ENCODE measurements around the gene CRISPLD2. TPM values are rescaled to one million over a fixed set of nuclear protein-coding genes. Genes with fewer than 3 reads are reported as not detected.

CRISPLD2 gene
- total RNA-seq, 1 donor from 2014 or later, result not detected

- no peaks in the 10 kb centered on the region for H3K36me3 Mint-ChIP-seq (ENCODE audit: low read depth)
- ATAC-seq (ENCODE audit: low read depth), result no peak
- no peaks in the 10 kb centered on the region for H3K4me1 Mint-ChIP-seq
- ChIA-PET POLR2A (no interaction called here), CTCF (no interaction called here)
- no peak for DNase-seq
- H3K9me3 Mint-ChIP-seq, result no peaks in the 10 kb centered on the region
- H3K4me3 Mint-ChIP-seq, result no peak overlapping the region
- TF ChIP-seq, protein P1, sequence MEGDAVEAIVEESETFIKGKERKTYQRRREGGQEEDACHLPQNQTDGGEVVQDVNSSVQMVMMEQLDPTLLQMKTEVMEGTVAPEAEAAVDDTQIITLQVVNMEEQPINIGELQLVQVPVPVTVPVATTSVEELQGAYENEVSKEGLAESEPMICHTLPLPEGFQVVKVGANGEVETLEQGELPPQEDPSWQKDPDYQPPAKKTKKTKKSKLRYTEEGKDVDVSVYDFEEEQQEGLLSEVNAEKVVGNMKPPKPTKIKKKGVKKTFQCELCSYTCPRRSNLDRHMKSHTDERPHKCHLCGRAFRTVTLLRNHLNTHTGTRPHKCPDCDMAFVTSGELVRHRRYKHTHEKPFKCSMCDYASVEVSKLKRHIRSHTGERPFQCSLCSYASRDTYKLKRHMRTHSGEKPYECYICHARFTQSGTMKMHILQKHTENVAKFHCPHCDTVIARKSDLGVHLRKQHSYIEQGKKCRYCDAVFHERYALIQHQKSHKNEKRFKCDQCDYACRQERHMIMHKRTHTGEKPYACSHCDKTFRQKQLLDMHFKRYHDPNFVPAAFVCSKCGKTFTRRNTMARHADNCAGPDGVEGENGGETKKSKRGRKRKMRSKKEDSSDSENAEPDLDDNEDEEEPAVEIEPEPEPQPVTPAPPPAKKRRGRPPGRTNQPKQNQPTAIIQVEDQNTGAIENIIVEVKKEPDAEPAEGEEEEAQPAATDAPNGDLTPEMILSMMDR (IDR thresholded peaks at IDR 0.05), result no peak
- H3K27me3 Mint-ChIP-seq, result peaks cover 16% of the 10 kb centered on the region
- H3K27ac Mint-ChIP-seq, result no peak overlapping the region
- intact Hi-C loops (cut with micrococcal nuclease), result no loop called here
These were observed 91.9 kb downstream of the CRISPLD2 start for GRCh38 chr16:84911486-84912216.

GRCh38 chr16:84913315-84913714, 93.5 kb downstream of the CRISPLD2 start:
- TF ChIP-seq, protein P1 (IDR thresholded peaks at IDR 0.05), result no peak
- no peak for ATAC-seq (ENCODE audit: low read depth)
- no peak for DNase-seq
- Mint-ChIP-seq H3K27ac (no peak overlapping the region), H3K4me3 (no peak overlapping the region), H3K27me3 (peaks cover 20% of the 10 kb centered on the region), H3K36me3 (ENCODE audit: low read depth) (no peaks in the 10 kb centered on the region), H3K4me1 (no peaks in the 10 kb centered on the region), H3K9me3 (no peaks in the 10 kb centered on the region)
- POLR2A ChIA-PET, result no interaction called here
- intact Hi-C loops (cut with micrococcal nuclease), result no loop called here
- CTCF ChIA-PET, result no interaction called here

GRCh38 chr16:84914273-84914672, 94.5 kb downstream of the CRISPLD2 start:
- Mint-ChIP-seq H3K9me3 (no peaks in the 10 kb centered on the region), H3K4me1 (no peaks in the 10 kb centered on the region), H3K36me3 (ENCODE audit: low read depth) (no peaks in the 10 kb centered on the region), H3K27me3 (peaks cover 26% of the 10 kb centered on the region), H3K27ac (no peak overlapping the region), H3K4me3 (no peak overlapping the region)
- DNase-seq (no peak), ATAC-seq (ENCODE audit: low read depth) (no peak)
- intact Hi-C loops (cut with micrococcal nuclease), result no loop called here
- POLR2A ChIA-PET, result no interaction called here
- TF ChIP-seq, protein P1 (IDR thresholded peaks at IDR 0.05), result no peak
- CTCF ChIA-PET, result no interaction called here

GRCh38 chr16:84916178-84916577, 96.4 kb downstream of the CRISPLD2 start:
- H3K27ac Mint-ChIP-seq, result no peak overlapping the region
- H3K36me3 Mint-ChIP-seq (ENCODE audit: low read depth), result no peaks in the 10 kb centered on the region
- DNase-seq (no peak), ATAC-seq (ENCODE audit: low read depth) (no peak)
- H3K9me3 Mint-ChIP-seq, result no peaks in the 10 kb centered on the region
- TF ChIP-seq, protein P1 (IDR thresholded peaks at IDR 0.05), result no peak
- H3K27me3 Mint-ChIP-seq, result peaks cover 30% of the 10 kb centered on the region
- POLR2A ChIA-PET, result no interaction called here
- CTCF ChIA-PET, result no interaction called here
- no peak overlapping the region for H3K4me3 Mint-ChIP-seq
- H3K4me1 Mint-ChIP-seq, result no peaks in the 10 kb centered on the region
- intact Hi-C loops (cut with micrococcal nuclease), result no loop called here

GRCh38 chr16:84916850-84917249, 97.1 kb downstream of the CRISPLD2 start:
- Mint-ChIP-seq H3K27me3 (peaks cover 30% of the 10 kb centered on the region), H3K9me3 (no peaks in the 10 kb centered on the region), H3K4me3 (no peak overlapping the region), H3K27ac (no peak overlapping the region), H3K36me3 (ENCODE audit: low read depth) (no peaks in the 10 kb centered on the region), H3K4me1 (no peaks in the 10 kb centered on the region)
- TF ChIP-seq, protein P1 (IDR thresholded peaks at IDR 0.05), result no peak
- ChIA-PET POLR2A (no interaction called here), CTCF (no interaction called here)
- DNase-seq (no peak), ATAC-seq (ENCODE audit: low read depth) (no peak)
- intact Hi-C loops (cut with micrococcal nuclease), result no loop called here

Data from activated B cell treated with CpG ODN at 0.5 μM for 24 hours (primary cell).